MV-4-11 (cell line): ENCODE measurements around the gene PEX3.

Experiments used
- DNase-seq: peaks from one replicate; lab custom pipeline; 2025; lab: John Stamatoyannopoulos, UW

Gene PEX3

DNA sequence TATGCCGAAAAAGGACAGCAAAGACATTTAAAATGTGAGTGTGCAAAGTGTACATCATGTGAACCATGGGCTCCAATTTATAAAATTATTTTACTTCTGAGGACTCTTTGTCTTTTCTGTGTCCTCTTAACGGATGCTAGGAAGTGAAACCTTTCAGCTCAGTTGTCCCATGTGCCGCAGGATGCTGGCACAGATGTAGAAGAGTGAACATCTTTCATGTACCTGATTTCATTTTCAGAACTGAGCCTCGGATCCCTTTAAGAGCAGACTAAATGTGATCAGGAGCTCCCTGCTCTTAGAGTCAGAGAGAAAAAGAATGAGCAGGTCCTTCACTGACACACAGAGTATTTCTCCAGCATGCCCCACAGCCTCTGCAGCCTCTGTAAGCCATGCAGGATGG, 88.5 kb downstream of the PEX3 start:
- no peak for DNase-seq

DNA sequence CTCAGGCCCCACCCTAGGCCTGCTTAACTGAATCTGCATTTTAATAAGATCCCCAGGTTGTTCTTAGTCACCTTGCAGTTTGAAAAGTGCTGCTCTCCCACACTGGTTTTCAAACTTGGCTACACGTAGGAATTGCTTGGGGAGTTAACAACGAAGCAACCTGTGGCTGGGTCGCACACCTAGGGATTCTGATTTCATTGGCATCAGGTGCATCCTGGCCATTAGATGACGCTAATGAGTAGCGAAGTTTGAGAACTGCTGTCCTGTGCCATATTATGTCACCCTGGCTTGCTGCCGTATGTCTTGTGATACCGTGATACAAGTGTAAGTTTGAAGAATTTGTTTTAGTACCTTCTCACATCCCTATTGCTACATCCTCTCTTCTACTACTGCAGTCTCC, 89.1 kb downstream of the PEX3 start:
- DNase-seq: no peak

DNA sequence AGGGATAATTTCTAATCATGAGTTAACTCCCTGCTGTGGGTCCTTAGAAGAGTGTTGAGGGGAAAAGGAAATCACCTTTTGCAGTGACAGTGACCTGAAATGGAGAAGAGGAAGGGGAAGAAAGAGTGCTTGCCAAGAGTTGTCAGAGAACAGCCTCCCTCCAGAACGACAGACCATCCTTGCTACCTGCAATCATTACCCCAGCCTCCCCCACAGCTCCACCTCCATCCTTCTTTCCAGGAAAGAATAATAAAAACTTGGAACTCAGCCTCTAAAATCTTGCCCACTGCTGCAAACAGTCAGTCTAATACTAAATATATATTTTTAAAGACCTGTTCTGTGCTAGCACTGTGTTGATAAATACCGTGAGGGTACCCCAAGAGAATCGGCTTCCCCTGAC, 89.6 kb downstream of the PEX3 start:
- DNase-seq: no peak
